Measurements from ENCODE around the gene RECQL5. TPM values are rescaled to one million over a fixed set of nuclear protein-coding genes. Genes with fewer than 3 reads are reported as not detected.

RECQL5 gene
- total and polyA plus RNA-seq, 7 experiments from 2014 or later, result 12.4 to 76.5 (median 43.5) TPM

DNA sequence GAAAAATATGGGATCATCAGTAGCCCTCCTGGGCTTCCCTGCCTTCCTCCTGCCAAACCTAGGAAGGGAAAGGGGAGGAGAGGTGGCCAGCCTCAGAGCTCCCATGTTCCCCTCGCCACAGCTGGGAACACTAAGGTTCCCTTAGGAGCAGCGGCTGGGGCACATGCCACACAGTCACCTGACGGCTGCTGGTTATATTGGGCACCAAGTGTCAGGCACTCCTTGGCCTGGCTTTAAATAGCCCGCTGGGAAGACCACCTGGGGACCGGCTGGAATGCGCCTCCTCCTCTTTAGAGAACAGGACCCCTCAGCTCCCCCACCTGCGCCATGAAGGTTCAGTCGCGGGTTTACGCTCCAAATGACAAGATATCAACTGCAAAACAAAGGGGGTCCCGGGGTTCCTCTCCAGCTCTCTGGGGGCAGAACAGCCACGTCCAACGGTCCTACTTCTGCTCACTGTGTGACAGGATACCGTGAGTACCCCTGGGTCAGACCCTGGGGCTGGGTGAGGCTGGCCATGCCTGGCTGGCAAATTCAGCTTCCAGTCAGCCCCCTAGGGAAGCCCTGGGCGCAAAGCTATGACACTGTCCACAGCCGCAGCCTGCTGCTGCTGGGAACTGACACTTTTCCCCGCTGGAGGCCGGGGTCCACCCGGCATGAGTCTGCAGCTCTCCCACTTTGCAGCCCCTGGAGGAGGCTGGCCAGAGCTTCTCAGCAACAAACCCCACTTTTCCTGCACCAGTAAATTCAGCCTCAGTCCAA lies 30.4 kb downstream of the RECQL5 start:
- CTCF ChIA-PET, result interaction anchor here (0.8 to 1.4 kb wide), 2 partner anchors 111 to 117 kb away, joined by 3 to 4 read pairs; no protein-coding TSS in a partner anchor

DNA sequence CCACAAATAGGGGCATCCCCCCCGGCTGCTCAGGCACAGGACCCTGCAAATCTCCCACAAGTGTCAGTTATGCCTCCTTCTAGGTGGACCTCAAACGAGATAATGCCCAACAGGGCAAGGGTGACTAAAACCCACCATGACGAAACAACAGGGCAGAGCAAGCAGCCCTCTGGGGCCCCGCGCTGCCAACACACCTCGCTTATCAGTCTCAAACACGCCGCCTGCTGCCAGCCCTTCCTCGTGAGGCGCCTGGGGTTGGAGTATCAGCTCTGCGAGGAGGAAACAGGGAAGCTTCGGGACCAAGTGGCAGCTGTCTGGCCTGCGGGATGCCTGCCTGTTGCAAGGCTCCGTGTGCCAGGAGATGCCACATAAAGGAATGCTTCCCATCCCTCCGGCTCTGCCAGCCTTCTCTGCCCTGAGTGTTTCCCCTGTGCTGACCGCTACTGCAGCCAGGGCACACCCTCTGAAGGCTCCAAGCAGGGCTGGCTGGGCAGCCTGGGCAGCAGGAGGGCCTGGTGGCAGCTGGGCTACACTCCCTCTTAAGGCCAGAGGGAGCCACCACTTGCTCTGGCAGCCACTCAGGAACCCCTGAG lies 31.2 kb downstream of the RECQL5 start:
- Histone ChIP-seq H3K27ac (ENCODE audit: low read depth, low read length) (no peak overlapping the region), H3K4me3 (ENCODE audit: low read length) (no peak overlapping the region), H3K4me1 (ENCODE audit: control insufficient read depth in 2 of 2, insufficient read depth in 2 of 2, low read length in 2 of 2) (peaks cover 0 to 8% of the 10 kb centered on the region in 2 donors), H3K9me3 (ENCODE audit: control insufficient read depth in 2 of 3, low read length in 3 of 3) (no peaks in the 10 kb centered on the region), H3K36me3 (ENCODE audit: control insufficient read depth in 2 of 3, insufficient read depth in 3 of 3, low read length in 3 of 3) (peaks cover 0 to 19% (median 0%) of the 10 kb centered on the region in 3 experiments), H3K27me3 (ENCODE audit: control insufficient read depth in 2 of 2, insufficient read depth in 2 of 2, low read length in 2 of 2) (no peaks in the 10 kb centered on the region)
- intact Hi-C loops (cut with micrococcal nuclease), result no loop called here
- DNase-seq (no peak), ATAC-seq (no peak)
- peaks cover 3 to 14% (median 7%) of the 10 kb centered on the region in 7 donors for H3K4me1 Mint-ChIP-seq
- no peaks in the 10 kb centered on the region for H3K9me3 Mint-ChIP-seq
- H3K27ac Mint-ChIP-seq, result no peak overlapping the region
- H3K36me3 Mint-ChIP-seq, result no peaks in the 10 kb centered on the region
- H3K27me3 Mint-ChIP-seq, result no peaks in the 10 kb centered on the region
- H3K4me3 Mint-ChIP-seq, result no peak overlapping the region
- CTCF ChIA-PET, result interaction anchor here (0.8 to 1.4 kb wide), 4 partner anchors 10 to 118 kb away, joined by 3 to 4 read pairs (median 4); no protein-coding TSS in a partner anchor
- POLR2A ChIA-PET, result no interaction called here

More for the DNA sequence above, 30.4 kb downstream of the RECQL5 start:
- Mint-ChIP-seq H3K9me3 (no peaks in the 10 kb centered on the region), H3K4me3 (no peak overlapping the region), H3K4me1 (peaks cover 3 to 14% (median 7%) of the 10 kb centered on the region in 7 donors), H3K27me3 (no peaks in the 10 kb centered on the region), H3K36me3 (no peaks in the 10 kb centered on the region), H3K27ac (no peak overlapping the region)
- Histone ChIP-seq H3K27me3 (ENCODE audit: control insufficient read depth in 2 of 2, insufficient read depth in 2 of 2, low read length in 2 of 2) (no peaks in the 10 kb centered on the region), H3K4me1 (ENCODE audit: control insufficient read depth in 2 of 2, insufficient read depth in 2 of 2, low read length in 2 of 2) (peaks cover 0 to 8% of the 10 kb centered on the region in 2 donors), H3K9me3 (ENCODE audit: control insufficient read depth in 2 of 3, low read length in 3 of 3) (no peaks in the 10 kb centered on the region), H3K36me3 (ENCODE audit: control insufficient read depth in 2 of 3, insufficient read depth in 3 of 3, low read length in 3 of 3) (peaks cover 0 to 19% (median 0%) of the 10 kb centered on the region in 3 experiments), H3K4me3 (ENCODE audit: low read length) (no peak overlapping the region), H3K27ac (ENCODE audit: low read depth, low read length) (no peak overlapping the region)
- intact Hi-C loops (cut with micrococcal nuclease), result no loop called here
- ATAC-seq (no peak), DNase-seq (no peak)
- POLR2A ChIA-PET, result no interaction called here

- ATAC-seq, result no peak
- ChIA-PET CTCF (interaction anchor here (1.0 to 4.8 kb wide), 8 partner anchors 10 to 125 kb away, joined by 3 to 106 read pairs (median 8); no protein-coding TSS in a partner anchor), POLR2A (no interaction called here)
Observed at GRCh38 chr17:75634754-75635609, 32.0 kb downstream of the RECQL5 start.

DNA sequence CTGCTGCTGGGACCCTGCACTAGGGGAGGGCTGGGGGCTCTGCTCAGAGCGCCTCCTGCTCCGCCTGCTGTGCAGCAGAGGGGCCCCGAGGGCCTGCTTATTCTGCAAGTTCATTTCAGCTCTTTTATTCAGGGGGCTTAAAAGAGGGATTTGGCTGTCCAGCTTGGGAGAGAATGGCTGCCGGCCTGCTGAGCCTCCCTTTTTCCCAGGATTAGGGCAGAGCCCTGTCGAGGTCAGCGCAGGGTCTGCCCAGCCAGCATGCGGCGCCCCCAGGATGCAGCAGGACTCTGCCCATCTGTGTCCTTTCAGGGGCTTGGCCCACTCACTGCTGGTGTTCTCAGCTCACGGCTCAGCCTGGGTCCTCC lies 32.6 kb downstream of the RECQL5 start:
- H3K4me3 ChIP-seq (ENCODE audit: low read length), result no peak overlapping the region
- H3K4me3 Mint-ChIP-seq, result no peak overlapping the region
- peaks cover 0 to 8% of the 10 kb centered on the region in 2 donors for H3K4me1 ChIP-seq (ENCODE audit: control insufficient read depth in 2 of 2, insufficient read depth in 2 of 2, low read length in 2 of 2)
- no peak overlapping the region for H3K27ac Mint-ChIP-seq
- H3K36me3 Mint-ChIP-seq, result no peaks in the 10 kb centered on the region
- H3K9me3 Mint-ChIP-seq, result no peaks in the 10 kb centered on the region
- peaks cover 0 to 21% (median 0%) of the 10 kb centered on the region in 3 experiments for H3K36me3 ChIP-seq (ENCODE audit: control insufficient read depth in 2 of 3, insufficient read depth in 3 of 3, low read length in 3 of 3)
- ChIA-PET POLR2A (no interaction called here), CTCF (interaction anchor here (0.6 to 4.8 kb wide), 16 partner anchors 10 to 622 kb away, joined by 3 to 106 read pairs (median 4); no protein-coding TSS in a partner anchor)
- H3K9me3 ChIP-seq (ENCODE audit: control insufficient read depth in 2 of 3, low read length in 3 of 3), result no peaks in the 10 kb centered on the region
- ATAC-seq (no peak), DNase-seq (no peak)
- no peaks in the 10 kb centered on the region for H3K27me3 Mint-ChIP-seq
- peaks cover 3 to 14% (median 7%) of the 10 kb centered on the region in 7 donors for H3K4me1 Mint-ChIP-seq
- intact Hi-C loops (cut with micrococcal nuclease), result no loop called here
- H3K27me3 ChIP-seq (ENCODE audit: control insufficient read depth in 2 of 2, insufficient read depth in 2 of 2, low read length in 2 of 2), result no peaks in the 10 kb centered on the region
- H3K27ac ChIP-seq (ENCODE audit: low read depth, low read length), result no peak overlapping the region

More at GRCh38 chr17:75634754-75635609, 32.0 kb downstream of the RECQL5 start:
- Histone ChIP-seq H3K27me3 (ENCODE audit: control insufficient read depth in 2 of 2, insufficient read depth in 2 of 2, low read length in 2 of 2) (no peaks in the 10 kb centered on the region), H3K36me3 (ENCODE audit: control insufficient read depth in 2 of 3, insufficient read depth in 3 of 3, low read length in 3 of 3) (peaks cover 0 to 20% (median 0%) of the 10 kb centered on the region in 3 experiments), H3K9me3 (ENCODE audit: control insufficient read depth in 2 of 3, low read length in 3 of 3) (no peaks in the 10 kb centered on the region), H3K4me1 (ENCODE audit: control insufficient read depth in 2 of 2, insufficient read depth in 2 of 2, low read length in 2 of 2) (peaks cover 0 to 8% of the 10 kb centered on the region in 2 donors), H3K4me3 (ENCODE audit: low read length) (no peak overlapping the region), H3K27ac (ENCODE audit: low read depth, low read length) (no peak overlapping the region)
- Mint-ChIP-seq H3K27ac (no peak overlapping the region), H3K9me3 (no peaks in the 10 kb centered on the region), H3K4me1 (peaks cover 3 to 14% (median 7%) of the 10 kb centered on the region in 7 donors), H3K36me3 (no peaks in the 10 kb centered on the region), H3K27me3 (no peaks in the 10 kb centered on the region), H3K4me3 (no peak overlapping the region)
- DNase-seq, result no peak
- intact Hi-C loops (cut with micrococcal nuclease), result no loop called here

GRCh38 chr17:75633486-75634375 lies 33.2 kb downstream of the RECQL5 start:
- H3K27ac Mint-ChIP-seq, result peak overlapping the region in 3 of 9 donors; percentile 12 to 43 (median 35)
- intact Hi-C loops (cut with micrococcal nuclease), result loop anchor here (1.0 kb wide), 3 partner anchors 88 to 207 kb away; partner anchors contain the start of gene ITGB4 (in 1 of the 2)

More at GRCh38 chr17:75633486-75634375, 33.2 kb downstream of the RECQL5 start:
- ATAC-seq, result peak; percentile 49
- Mint-ChIP-seq H3K4me3 (peak overlapping the region in 2 of 10 donors; percentile 19 to 21), H3K27me3 (no peaks in the 10 kb centered on the region), H3K36me3 (no peaks in the 10 kb centered on the region), H3K9me3 (no peaks in the 10 kb centered on the region), H3K4me1 (peaks cover 3 to 14% (median 7%) of the 10 kb centered on the region in 7 donors)
- DNase-seq, result peak; percentile 17 to 58 (median 48)
- no peaks in the 10 kb centered on the region for H3K27me3 ChIP-seq (ENCODE audit: control insufficient read depth in 2 of 2, insufficient read depth in 2 of 2, low read length in 2 of 2)
- H3K4me1 ChIP-seq (ENCODE audit: control insufficient read depth in 2 of 2, insufficient read depth in 2 of 2, low read length in 2 of 2), result peaks cover 0 to 8% of the 10 kb centered on the region in 2 donors
- CTCF ChIA-PET, result interaction anchor here (0.6 to 4.8 kb wide), 30 partner anchors 10 to 653 kb away, joined by 3 to 106 read pairs (median 4); partner anchors contain the start of genes GALK1, RECQL5 and SAP30BP
- H3K27ac ChIP-seq (ENCODE audit: low read depth, low read length), result no peak overlapping the region
- POLR2A ChIA-PET, result interaction anchor here (0.7 kb wide), 1 partner anchor 156 kb away, joined by 3 read pairs; no protein-coding TSS in a partner anchor
- no peaks in the 10 kb centered on the region for H3K9me3 ChIP-seq (ENCODE audit: control insufficient read depth in 2 of 3, low read length in 3 of 3)
- H3K4me3 ChIP-seq (ENCODE audit: low read length), result no peak overlapping the region
- H3K36me3 ChIP-seq (ENCODE audit: control insufficient read depth in 2 of 3, insufficient read depth in 3 of 3, low read length in 3 of 3), result peaks cover 0 to 23% (median 0%) of the 10 kb centered on the region in 3 experiments

All from naive thymus-derived CD4-positive, alpha-beta T cell (primary cell).